K562 treated with DMSO at 1 percent for 4 hours (cell line): Measurements from ENCODE around the gene FER1L5. TPM values are rescaled to one million over a fixed set of nuclear protein-coding genes. Genes with fewer than 3 reads are reported as not detected.

ENCODE experiments used
- total RNA-seq: library from RNA; unstranded; fragments of 300-600 nt; gene quantifications from 2 replicates; pipeline ENCODE4 v1.2.3, GENCODE V29; 2022; ENCODE audit not compliant: insufficient read depth

The FER1L5 gene
- not detected in 2 replicates for total RNA-seq

GRCh38 chr2:96642564-96643360 lies at the start of gene FER1L5:
Gene FER1L5 (plus strand): TSS chr2:96642764. CDS start chr2:96642837, 73 bp downstream.

GRCh38 chr2:96638144-96639121 lies 4.1 kb upstream of the FER1L5 start, which contains the start of gene KANSL3:
Gene KANSL3 (minus strand): TSS chr2:96638312. CDS start chr2:96637135, 1,177 bp downstream.

GRCh38 chr2:96739633-96740428 lies 97.3 kb downstream of the FER1L5 start, which contains the start of gene LMAN2L:
Gene LMAN2L (minus strand): TSS chr2:96740064. CDS start chr2:96740040, 24 bp downstream.

Other genes starting within 250 kb of the FER1L5 start
- gene NEURL3, start 137.4 kb upstream of the FER1L5 start, total RNA-seq = not detected in 2 replicates
- gene ARID5A, start 106.0 kb upstream of the FER1L5 start, total RNA-seq = 16.8 and 17.3 TPM in 2 replicates
- 32.1 and 38.9 TPM in 2 replicates for gene KANSL3, start 4.5 kb upstream of the FER1L5 start, total RNA-seq
- 19.7 and 21.4 TPM in 2 replicates for gene LMAN2L, start 97.3 kb downstream of the FER1L5 start, total RNA-seq
- 13.8 and 15.5 TPM in 2 replicates for gene CNNM4, start 118.1 kb downstream of the FER1L5 start, total RNA-seq
- gene CNNM3, start 173.5 kb downstream of the FER1L5 start, total RNA-seq = 20.0 and 22.4 TPM in 2 replicates
- gene ANKRD23, start 201.3 kb downstream of the FER1L5 start, total RNA-seq = 2.8 and 3.2 TPM in 2 replicates
- 15.7 and 21.1 TPM in 2 replicates for gene ANKRD39, start 215.3 kb downstream of the FER1L5 start, total RNA-seq
- gene SEMA4C, start 227.3 kb downstream of the FER1L5 start, total RNA-seq = 20.0 and 27.9 TPM in 2 replicates